Left ventricle myocardium inferior (tissue), 1 donor: ENCODE results near the gene STK32C. TPM values are rescaled to one million over a fixed set of nuclear protein-coding genes. Genes with fewer than 3 reads are reported as not detected.

Experiments
- DNase-seq: peaks from one replicate; pipeline ENCODE4 v3.0.0-alpha.2; 2020
- H3K27ac ChIP-seq: fragments of 200-600 bp; replicated peaks from 2 replicates; pipeline ENCODE4 v1.8.0; 2021
- H3K27me3 ChIP-seq: fragments of 200-600 bp; 2 replicates; pipeline ENCODE4 v1.8.0; 2021; ENCODE audit warnings: low read depth
- H3K36me3 ChIP-seq: fragments of 200-600 bp; 2 replicates; pipeline ENCODE4 v1.8.0; 2021
- H3K4me1 ChIP-seq: fragments of 200-600 bp; 2 replicates; pipeline ENCODE4 v1.8.0; 2021
- H3K4me3 ChIP-seq: fragments of 200-600 bp; 2 replicates; pipeline ENCODE4 v1.8.0; 2021; ENCODE audit warnings: mild to moderate bottlenecking, moderate library complexity
- H3K9me3 ChIP-seq: fragments of 200-600 bp; replicated peaks from 2 replicates; pipeline ENCODE4 v1.8.0; 2021
- intact Hi-C: fragments of 100-400 bp; cut with micrococcal nuclease; formaldehyde crosslinking; loops from one replicate; pipeline ENCODE4 v1.11.0; 2022
- total RNA-seq: library from RNA; stranded (reverse); fragmentation: NEBNext Ultra II Directional; extraction: Animal tissue kit (Norgen Biotek cat#: 25700); gene quantifications from one replicate; pipeline ENCODE4 v1.2.1, GENCODE V29; 2021
- TF ChIP-seq, protein P1 (sequence below): fragments of 200-600 bp; IDR thresholded peaks from 2 replicates; pipeline ENCODE4 v1.8.0; 2021; ENCODE audit warnings: antibody characterized with exemption, mild to moderate bottlenecking, borderline replicate concordance
- donor health status: DM: no; HTN: yes; CAD: no; lungs with severe emphysema.

STK32C gene
- total RNA-seq, 1 donor from 2014 or later = 4.4 TPM

DNA sequence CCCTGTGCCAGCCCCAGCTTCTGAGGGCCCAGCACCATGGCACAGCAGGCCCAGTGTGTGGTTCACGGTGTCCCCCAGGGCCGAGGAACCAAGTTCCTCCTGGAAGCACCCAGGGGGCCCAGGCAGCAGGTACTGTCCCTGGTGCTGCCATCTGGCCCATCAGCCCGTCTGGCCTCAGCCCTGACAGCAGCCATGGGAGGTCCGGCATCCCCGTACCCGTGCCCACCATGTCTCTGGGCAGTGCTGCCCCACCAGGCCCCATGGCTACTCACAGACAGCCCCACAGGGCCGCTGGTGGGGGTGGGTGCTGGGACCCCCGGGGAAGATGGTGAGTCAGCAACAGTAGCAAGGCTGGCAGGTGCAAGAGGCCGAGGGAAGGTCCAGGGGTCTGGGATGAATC lies 32.8 kb downstream of the STK32C start:
- DNase-seq = no peak
- peaks cover 20% of the 10 kb centered on the region for H3K27me3 ChIP-seq
- H3K4me3 ChIP-seq = no peak overlapping the region
- TF ChIP-seq, protein P1, sequence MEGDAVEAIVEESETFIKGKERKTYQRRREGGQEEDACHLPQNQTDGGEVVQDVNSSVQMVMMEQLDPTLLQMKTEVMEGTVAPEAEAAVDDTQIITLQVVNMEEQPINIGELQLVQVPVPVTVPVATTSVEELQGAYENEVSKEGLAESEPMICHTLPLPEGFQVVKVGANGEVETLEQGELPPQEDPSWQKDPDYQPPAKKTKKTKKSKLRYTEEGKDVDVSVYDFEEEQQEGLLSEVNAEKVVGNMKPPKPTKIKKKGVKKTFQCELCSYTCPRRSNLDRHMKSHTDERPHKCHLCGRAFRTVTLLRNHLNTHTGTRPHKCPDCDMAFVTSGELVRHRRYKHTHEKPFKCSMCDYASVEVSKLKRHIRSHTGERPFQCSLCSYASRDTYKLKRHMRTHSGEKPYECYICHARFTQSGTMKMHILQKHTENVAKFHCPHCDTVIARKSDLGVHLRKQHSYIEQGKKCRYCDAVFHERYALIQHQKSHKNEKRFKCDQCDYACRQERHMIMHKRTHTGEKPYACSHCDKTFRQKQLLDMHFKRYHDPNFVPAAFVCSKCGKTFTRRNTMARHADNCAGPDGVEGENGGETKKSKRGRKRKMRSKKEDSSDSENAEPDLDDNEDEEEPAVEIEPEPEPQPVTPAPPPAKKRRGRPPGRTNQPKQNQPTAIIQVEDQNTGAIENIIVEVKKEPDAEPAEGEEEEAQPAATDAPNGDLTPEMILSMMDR = no peak
- no peak overlapping the region for H3K27ac ChIP-seq
- no peaks in the 10 kb centered on the region for H3K9me3 ChIP-seq
- intact Hi-C loops = no loop called here
- H3K36me3 ChIP-seq = no peaks in the 10 kb centered on the region
- no peaks in the 10 kb centered on the region for H3K4me1 ChIP-seq

DNA sequence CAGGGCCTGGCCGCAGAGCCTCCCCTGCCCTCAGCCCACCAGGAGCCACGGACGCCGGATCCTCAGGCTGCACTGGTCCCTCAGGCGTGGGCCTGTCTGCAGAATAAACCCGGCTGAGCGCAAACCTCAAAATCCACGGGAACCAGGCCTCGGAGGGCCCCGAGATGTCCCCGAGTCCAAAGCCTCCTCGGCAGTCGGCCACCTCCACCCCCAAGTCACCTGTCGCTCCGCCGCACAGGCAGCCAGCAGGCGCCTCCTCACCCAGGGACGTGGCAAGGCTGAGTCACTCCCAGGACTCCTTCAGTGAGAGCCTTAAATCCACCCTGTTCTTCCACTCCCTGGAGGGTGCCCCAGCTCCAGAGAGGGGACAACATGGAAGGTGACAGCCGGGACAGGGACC lies 33.2 kb downstream of the STK32C start:
- Histone ChIP-seq H3K36me3 (no peaks in the 10 kb centered on the region), H3K27me3 (peaks cover 20% of the 10 kb centered on the region), H3K9me3 (no peaks in the 10 kb centered on the region), H3K4me3 (no peak overlapping the region), H3K27ac (no peak overlapping the region), H3K4me1 (no peaks in the 10 kb centered on the region)
- intact Hi-C loops = no loop called here
- no peak for DNase-seq
- TF ChIP-seq, protein P1 = no peak

DNA sequence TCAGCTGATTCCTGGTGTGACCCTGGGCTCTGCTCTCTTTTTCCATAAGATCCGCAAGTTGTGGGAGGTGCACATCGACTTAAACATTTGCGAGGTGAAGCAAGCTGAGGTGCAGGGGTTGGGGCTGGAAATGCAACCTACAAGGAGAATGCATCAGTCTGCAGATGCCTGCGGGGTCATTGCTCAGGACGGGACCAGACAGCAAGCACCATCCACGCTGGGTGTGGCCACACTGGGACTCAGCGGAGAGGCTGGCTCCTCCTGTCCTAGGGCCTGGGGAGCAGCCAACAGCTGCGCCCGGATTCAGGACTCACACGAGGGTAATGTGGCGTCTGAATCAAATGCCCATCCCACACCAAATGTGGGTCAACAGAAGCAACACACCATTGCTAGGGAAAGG lies 33.8 kb downstream of the STK32C start:
- H3K36me3 ChIP-seq = no peaks in the 10 kb centered on the region
- intact Hi-C loops = no loop called here
- TF ChIP-seq, protein P1 = no peak
- no peak overlapping the region for H3K4me3 ChIP-seq
- DNase-seq = no peak
- H3K27ac ChIP-seq = no peak overlapping the region
- H3K9me3 ChIP-seq = no peaks in the 10 kb centered on the region
- peaks cover 20% of the 10 kb centered on the region for H3K27me3 ChIP-seq
- H3K4me1 ChIP-seq = no peaks in the 10 kb centered on the region

DNA sequence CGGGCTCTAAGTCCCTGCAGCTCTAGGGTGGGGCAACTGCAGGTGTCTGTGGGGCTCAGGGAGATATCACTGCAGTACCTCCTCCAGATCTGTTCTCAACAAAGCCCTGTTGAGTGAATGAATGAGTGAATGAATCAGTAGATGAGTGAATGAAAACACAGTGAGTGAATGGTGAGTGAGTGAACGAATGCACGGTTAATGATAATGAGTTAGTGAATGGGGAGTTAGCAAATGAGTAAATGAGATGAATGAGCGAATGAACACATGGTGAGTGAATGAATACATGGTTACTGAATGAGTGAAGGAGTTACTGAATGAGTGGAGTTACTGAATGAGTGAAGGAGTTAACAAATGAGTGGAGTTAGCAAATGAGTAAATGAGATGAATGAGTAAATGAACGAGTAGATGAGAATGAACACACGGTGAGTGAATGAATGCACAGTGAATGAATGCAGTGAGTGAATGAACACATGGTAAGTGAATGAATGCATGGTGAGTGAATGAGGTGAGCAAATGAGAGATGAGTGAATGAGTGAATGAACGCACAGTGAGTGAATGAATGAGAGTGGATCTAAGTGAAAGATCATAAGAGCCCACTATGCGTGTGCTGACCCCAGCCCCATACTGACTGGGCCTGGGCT lies 34.3 kb downstream of the STK32C start:
- Histone ChIP-seq H3K27ac (no peak overlapping the region), H3K36me3 (no peaks in the 10 kb centered on the region), H3K4me1 (no peaks in the 10 kb centered on the region), H3K9me3 (no peaks in the 10 kb centered on the region), H3K4me3 (no peak overlapping the region), H3K27me3 (peaks cover 20% of the 10 kb centered on the region)
- intact Hi-C loops = no loop called here
- no peak for DNase-seq
- TF ChIP-seq, protein P1 = no peak

DNA sequence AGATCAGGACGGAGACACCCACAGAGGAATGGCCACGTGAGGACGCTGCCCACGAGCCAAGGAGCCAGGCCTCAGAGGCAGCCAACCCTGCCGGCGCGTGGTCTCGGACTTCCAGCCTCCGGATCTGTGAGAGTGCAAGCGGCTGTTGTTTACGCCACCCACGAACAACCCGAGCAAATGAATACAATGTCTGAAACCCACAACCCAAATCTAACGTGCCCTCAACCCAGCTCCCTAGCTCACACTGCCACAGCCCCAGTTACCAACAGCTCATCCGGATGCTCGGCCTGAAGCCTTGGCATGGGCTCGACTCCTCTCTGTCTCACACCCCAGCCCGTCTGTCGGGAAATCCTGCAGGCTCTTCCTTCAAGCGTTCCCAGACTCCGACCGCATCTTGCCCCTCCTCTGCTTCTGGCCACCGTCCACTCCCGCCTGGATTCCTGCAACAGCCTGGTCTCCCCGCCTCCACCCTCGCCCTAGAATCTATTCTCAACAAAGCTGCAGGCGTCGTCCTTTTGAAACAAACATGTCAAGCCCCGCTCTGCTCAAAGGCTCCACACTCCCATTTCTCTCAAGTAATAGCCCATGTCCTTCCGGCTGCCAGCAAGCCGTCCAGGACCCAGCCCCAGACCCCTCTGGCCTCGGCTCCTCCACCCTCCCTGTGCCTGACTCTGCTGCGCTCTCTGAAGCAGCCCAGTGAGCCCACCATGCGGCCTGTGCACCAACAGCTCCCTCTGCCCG lies 35.3 kb downstream of the STK32C start:
- H3K9me3 ChIP-seq = no peaks in the 10 kb centered on the region
- no peaks in the 10 kb centered on the region for H3K4me1 ChIP-seq
- H3K4me3 ChIP-seq = no peak overlapping the region
- TF ChIP-seq, protein P1 = no peak
- DNase-seq = peak; percentile 34
- peaks cover 20% of the 10 kb centered on the region for H3K27me3 ChIP-seq
- no peaks in the 10 kb centered on the region for H3K36me3 ChIP-seq
- no peak overlapping the region for H3K27ac ChIP-seq
- intact Hi-C loops = no loop called here
